Measurements from ENCODE around the gene BHLHE40.

GRCh38 chr3:5014391-5014790 lies 35.2 kb downstream of the BHLHE40 start:
- TF ChIP-seq CTCF (IDR thresholded peaks at IDR 0.05 in 2 of 3, conservative IDR thresholded peaks at IDR 0.05 in 1 of 3; ENCODE audit: control insufficient read depth in 2 of 3, extremely low read depth in 1 of 3, insufficient read depth in 1 of 3, low read depth in 3 of 3, low read length in 3 of 3) (no peak), SRF (IDR thresholded peaks at IDR 0.05; ENCODE audit: low read depth in 2 of 2, low read length in 2 of 2) (no peak), POLR2A (IDR thresholded peaks at IDR 0.05; ENCODE audit: low read depth, low read length) (no peak), MEF2B (IDR thresholded peaks at IDR 0.05; ENCODE audit: partially characterized antibody, poor library complexity, severe bottlenecking) (no peak), POLR2AphosphoS5 (IDR thresholded peaks at IDR 0.05; ENCODE audit: low read length) (no peak), USF2 (IDR thresholded peaks at IDR 0.05; ENCODE audit: borderline replicate concordance, low read depth, low read length) (no peak), KDM1A (IDR thresholded peaks at IDR 0.05; ENCODE audit: borderline replicate concordance) (no peak), REST (IDR thresholded peaks at IDR 0.05; ENCODE audit: low read depth, low read length) (no peak), E4F1 (IDR thresholded peaks at IDR 0.05; ENCODE audit: borderline replicate concordance, partially characterized antibody) (no peak), YY1 (IDR thresholded peaks at IDR 0.05; ENCODE audit: low read depth, low read length) (no peak), NFXL1 (IDR thresholded peaks at IDR 0.05; ENCODE audit: borderline replicate concordance) (no peak)

Measured in GM12878 (cell line).